Measurements from ENCODE around the gene LRRC1.

Gene LRRC1

GRCh38 chr6:53967415-53967814, 172.6 kb downstream of the LRRC1 start:
- Histone ChIP-seq H3K4me3 (ENCODE audit: insufficient read length, low read depth) (no peak overlapping the region), H3K9me3 (ENCODE audit: insufficient read depth, low read length) (no peaks in the 10 kb centered on the region), H3K27me3 (ENCODE audit: insufficient read depth, insufficient read length) (no peaks in the 10 kb centered on the region), H3K36me3 (ENCODE audit: insufficient read depth, insufficient read length, low read length) (no peaks in the 10 kb centered on the region), H3K9ac (ENCODE audit: insufficient read length, low read depth) (no peak overlapping the region), H3K4me1 (ENCODE audit: insufficient read depth, insufficient read length) (no peaks in the 10 kb centered on the region)
- no peak for DNase-seq (ENCODE audit: low read depth, low spot score)
- no peak for TF ChIP-seq SUZ12 (IDR thresholded peaks at IDR 0.05; ENCODE audit: extremely low read depth, insufficient read depth, insufficient read length)
- no peak for TF ChIP-seq ZNF274 (IDR thresholded peaks at IDR 0.05; ENCODE audit: low read depth, low read length)
- no peak for TF ChIP-seq YY1 (IDR thresholded peaks at IDR 0.05; ENCODE audit: insufficient read depth, insufficient read length)

Data from NT2/D1 (cell line).